GM12875 (cell line): ENCODE measurements around the gene CCDC191.

Experiments
- H3K4me3 ChIP-seq: one replicate; pipeline ENCODE4 v1.5.1; 2011; ENCODE audit warnings: low read depth, low read length, control low read depth
- TF ChIP-seq, protein P1 (sequence below): IDR thresholded peaks from 2 replicates; pipeline ENCODE4 v1.5.1; 2011; ENCODE audit warnings: low read depth, mild to moderate bottlenecking, control low read depth, inconsistent platforms, low read length, moderate library complexity, borderline replicate concordance; ENCODE audit not compliant: insufficient read depth

CCDC191 gene

DNA sequence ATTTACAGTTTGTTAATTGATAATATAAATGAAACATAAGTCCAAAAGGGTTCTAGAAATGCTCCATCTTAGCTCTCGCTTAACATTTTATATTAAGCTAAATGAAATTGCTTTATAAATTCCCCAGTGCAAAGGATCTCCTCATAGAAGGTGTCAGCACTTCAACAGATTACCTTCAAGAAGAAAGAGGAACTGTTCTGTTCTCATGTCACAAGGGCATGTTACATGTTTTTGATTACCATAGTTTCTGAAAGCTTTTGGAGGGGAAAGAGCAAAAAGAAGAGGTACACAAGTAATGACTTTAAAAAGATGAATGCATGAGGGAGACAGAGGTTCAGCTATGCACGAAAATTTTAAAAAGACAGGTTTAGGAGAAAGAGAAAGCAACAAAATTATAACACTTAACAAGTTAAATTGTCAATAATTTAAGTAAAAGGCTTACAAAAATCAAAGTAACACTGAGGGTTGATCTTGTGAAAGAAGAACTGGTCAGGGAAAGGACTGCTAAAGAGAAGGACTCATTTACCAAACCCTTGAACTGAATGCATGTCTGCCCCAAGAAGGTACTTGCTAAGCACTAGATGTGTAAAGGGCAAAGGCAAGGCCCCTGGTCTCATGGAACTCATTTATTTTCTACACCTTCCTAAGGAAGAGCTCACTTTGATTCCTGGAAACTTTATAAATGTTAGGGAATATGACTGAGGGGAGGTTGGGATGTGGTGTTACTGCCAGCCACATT lies 45.1 kb downstream of the CCDC191 start:
- TF ChIP-seq, protein P1, sequence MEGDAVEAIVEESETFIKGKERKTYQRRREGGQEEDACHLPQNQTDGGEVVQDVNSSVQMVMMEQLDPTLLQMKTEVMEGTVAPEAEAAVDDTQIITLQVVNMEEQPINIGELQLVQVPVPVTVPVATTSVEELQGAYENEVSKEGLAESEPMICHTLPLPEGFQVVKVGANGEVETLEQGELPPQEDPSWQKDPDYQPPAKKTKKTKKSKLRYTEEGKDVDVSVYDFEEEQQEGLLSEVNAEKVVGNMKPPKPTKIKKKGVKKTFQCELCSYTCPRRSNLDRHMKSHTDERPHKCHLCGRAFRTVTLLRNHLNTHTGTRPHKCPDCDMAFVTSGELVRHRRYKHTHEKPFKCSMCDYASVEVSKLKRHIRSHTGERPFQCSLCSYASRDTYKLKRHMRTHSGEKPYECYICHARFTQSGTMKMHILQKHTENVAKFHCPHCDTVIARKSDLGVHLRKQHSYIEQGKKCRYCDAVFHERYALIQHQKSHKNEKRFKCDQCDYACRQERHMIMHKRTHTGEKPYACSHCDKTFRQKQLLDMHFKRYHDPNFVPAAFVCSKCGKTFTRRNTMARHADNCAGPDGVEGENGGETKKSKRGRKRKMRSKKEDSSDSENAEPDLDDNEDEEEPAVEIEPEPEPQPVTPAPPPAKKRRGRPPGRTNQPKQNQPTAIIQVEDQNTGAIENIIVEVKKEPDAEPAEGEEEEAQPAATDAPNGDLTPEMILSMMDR: no peak

DNA sequence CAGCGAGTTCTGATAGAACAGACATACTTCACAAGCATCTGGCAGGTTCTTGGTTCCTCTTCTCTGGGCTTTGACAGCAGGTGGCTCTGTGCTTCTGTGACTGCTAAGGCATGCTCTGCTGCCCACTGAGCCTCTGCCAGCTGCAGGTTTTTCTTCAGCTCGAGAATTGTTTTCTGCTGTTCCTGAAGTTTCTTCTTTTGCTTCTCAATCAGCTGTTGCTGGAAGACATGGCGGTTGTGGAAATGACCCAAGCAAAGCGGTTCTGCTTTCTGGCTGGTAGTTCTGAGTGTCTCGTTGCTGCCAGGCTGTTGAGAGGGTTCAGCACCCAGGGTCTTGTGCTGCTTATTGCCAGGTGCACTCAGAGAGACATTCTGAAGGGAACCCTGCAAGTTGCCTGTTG lies 50.8 kb downstream of the CCDC191 start:
- no peak overlapping the region for H3K4me3 ChIP-seq
- TF ChIP-seq, protein P1: no peak

More for the DNA sequence above, 45.1 kb downstream of the CCDC191 start:
- H3K4me3 ChIP-seq: no peak overlapping the region

DNA sequence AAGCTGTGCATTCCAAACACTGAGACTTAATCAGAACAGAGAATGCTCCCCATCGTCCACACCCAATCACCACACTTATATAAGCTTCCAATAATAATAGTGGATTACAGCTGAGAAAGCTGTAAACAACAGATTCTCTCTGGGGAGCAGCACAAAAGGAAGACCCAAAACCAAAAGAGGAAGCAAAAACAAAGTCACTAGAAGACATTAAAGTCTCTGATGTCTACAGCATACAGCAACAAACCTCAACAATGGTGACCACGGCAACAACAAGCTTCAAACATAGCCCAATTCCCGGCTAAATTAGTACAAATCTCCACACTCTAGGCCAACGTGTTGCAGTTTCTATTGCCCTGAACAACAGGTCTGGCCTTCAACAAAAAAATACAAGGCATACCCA lies 70.8 kb downstream of the CCDC191 start:
- no peak overlapping the region for H3K4me3 ChIP-seq
- TF ChIP-seq, protein P1: no peak

DNA sequence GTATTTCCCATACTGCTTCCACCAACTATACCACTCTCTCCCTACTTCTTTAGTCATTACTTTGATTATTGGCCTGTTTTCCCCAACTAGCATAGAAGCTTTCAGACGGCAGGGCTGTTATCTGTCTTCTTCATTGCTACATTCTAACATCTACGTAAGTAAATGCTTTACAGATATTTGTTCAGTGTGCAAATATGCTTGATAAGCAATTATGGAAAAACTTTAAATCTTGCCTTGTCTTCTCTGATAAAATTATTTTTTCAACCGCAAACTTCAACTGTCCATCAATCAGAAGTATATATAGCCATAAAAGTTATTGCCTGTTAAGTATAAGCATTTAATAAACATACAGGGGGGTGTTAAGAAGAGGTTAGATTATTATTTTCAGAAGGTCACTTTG lies 72.8 kb downstream of the CCDC191 start:
- TF ChIP-seq, protein P1: no peak
- no peak overlapping the region for H3K4me3 ChIP-seq

DNA sequence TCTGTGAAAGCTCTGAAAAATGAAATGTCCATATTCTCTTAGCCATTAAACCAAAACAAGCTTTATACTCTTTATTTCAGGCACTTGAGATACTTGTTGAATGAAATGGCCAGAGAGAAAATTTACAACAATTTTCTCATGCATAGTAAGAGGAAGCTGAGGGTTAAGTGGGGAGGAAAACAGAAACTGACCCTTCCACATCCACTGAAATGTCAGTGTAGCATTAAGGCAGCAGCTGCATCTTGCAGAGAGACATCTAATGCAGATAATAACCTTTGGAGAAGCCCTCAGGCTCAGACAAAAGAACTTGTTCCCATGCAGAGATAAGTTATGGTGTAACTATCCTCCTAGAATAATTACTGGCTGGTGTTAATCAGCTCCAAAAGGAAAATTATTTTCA lies 74.5 kb downstream of the CCDC191 start:
- no peak overlapping the region for H3K4me3 ChIP-seq
- TF ChIP-seq, protein P1: no peak

- TF ChIP-seq, protein P1: no peak
- H3K4me3 ChIP-seq: no peak overlapping the region
Observed at GRCh38 chr3:113979916-113980315, 76.4 kb downstream of the CCDC191 start.

- H3K4me3 ChIP-seq: no peak overlapping the region
- TF ChIP-seq, protein P1: no peak
Observed at GRCh38 chr3:113977822-113978221, 78.5 kb downstream of the CCDC191 start.
